IPS-18a (cell line): ENCODE data around the gene SPG7.

Experiments
- H3K27ac ChIP-seq: one replicate; pipeline ENCODE4 v1.5.1; 2013; ENCODE audit warnings: low read length
- H3K27me3 ChIP-seq: one replicate; pipeline ENCODE4 v1.6.1; 2013; ENCODE audit warnings: mild to moderate bottlenecking, low read length; ENCODE audit not compliant: control insufficient read depth, insufficient read depth
- H3K36me3 ChIP-seq: one replicate; pipeline ENCODE4 v1.6.1; 2013; ENCODE audit warnings: low read depth, low read length; ENCODE audit not compliant: control insufficient read depth
- H3K4me1 ChIP-seq: one replicate; pipeline ENCODE4 v1.6.1; 2013; ENCODE audit warnings: low read depth, low read length; ENCODE audit not compliant: control insufficient read depth
- H3K4me3 ChIP-seq: one replicate; pipeline ENCODE4 v1.5.1; 2013; ENCODE audit warnings: low read length
- H3K9ac ChIP-seq: one replicate; pipeline ENCODE4 v1.6.1; 2013; ENCODE audit warnings: mild to moderate bottlenecking, low read length, moderate library complexity
- H3K9me3 ChIP-seq: one replicate; pipeline ENCODE4 v1.6.1; 2013; ENCODE audit warnings: low read depth, low read length; ENCODE audit not compliant: control insufficient read depth

Gene SPG7

GRCh38 chr16:89475144-89475543 is 33.1 kb upstream of the SPG7 start:
- Histone ChIP-seq H3K36me3 (no peaks in the 10 kb centered on the region), H3K9me3 (no peaks in the 10 kb centered on the region), H3K27ac (peak overlapping the region; percentile 28), H3K4me3 (no peak overlapping the region), H3K9ac (peak overlapping the region; percentile 29), H3K27me3 (no peaks in the 10 kb centered on the region), H3K4me1 (peaks cover 10% of the 10 kb centered on the region)

- Histone ChIP-seq H3K9me3 (no peaks in the 10 kb centered on the region), H3K27me3 (no peaks in the 10 kb centered on the region), H3K36me3 (no peaks in the 10 kb centered on the region), H3K4me3 (no peak overlapping the region), H3K4me1 (peaks cover 10% of the 10 kb centered on the region), H3K27ac (no peak overlapping the region), H3K9ac (no peak overlapping the region)
These were observed 31.8 kb upstream of the SPG7 start for GRCh38 chr16:89476379-89476778.

GRCh38 chr16:89476811-89477261 is 31.4 kb upstream of the SPG7 start:
- no peaks in the 10 kb centered on the region for H3K27me3 ChIP-seq
- H3K9me3 ChIP-seq: no peaks in the 10 kb centered on the region
- no peak overlapping the region for H3K27ac ChIP-seq
- no peak overlapping the region for H3K9ac ChIP-seq
- H3K4me3 ChIP-seq: no peak overlapping the region
- no peaks in the 10 kb centered on the region for H3K36me3 ChIP-seq
- H3K4me1 ChIP-seq: peaks cover 10% of the 10 kb centered on the region

GRCh38 chr16:89478576-89479221 is 29.5 kb upstream of the SPG7 start:
- Histone ChIP-seq H3K27me3 (no peaks in the 10 kb centered on the region), H3K27ac (no peak overlapping the region), H3K9me3 (no peaks in the 10 kb centered on the region), H3K9ac (no peak overlapping the region), H3K4me1 (peaks cover 12% of the 10 kb centered on the region), H3K4me3 (no peak overlapping the region), H3K36me3 (no peaks in the 10 kb centered on the region)

- Histone ChIP-seq H3K4me3 (no peak overlapping the region), H3K9ac (no peak overlapping the region), H3K9me3 (no peaks in the 10 kb centered on the region), H3K36me3 (no peaks in the 10 kb centered on the region), H3K27me3 (no peaks in the 10 kb centered on the region), H3K27ac (no peak overlapping the region), H3K4me1 (peaks cover 22% of the 10 kb centered on the region)
These were observed 26.7 kb upstream of the SPG7 start for GRCh38 chr16:89481356-89481955.

GRCh38 chr16:89482150-89482816 is 25.9 kb upstream of the SPG7 start:
- peaks cover 22% of the 10 kb centered on the region for H3K4me1 ChIP-seq
- no peaks in the 10 kb centered on the region for H3K36me3 ChIP-seq
- no peaks in the 10 kb centered on the region for H3K27me3 ChIP-seq
- no peaks in the 10 kb centered on the region for H3K9me3 ChIP-seq
- H3K4me3 ChIP-seq: no peak overlapping the region
- H3K27ac ChIP-seq: no peak overlapping the region
- H3K9ac ChIP-seq: no peak overlapping the region

DNA sequence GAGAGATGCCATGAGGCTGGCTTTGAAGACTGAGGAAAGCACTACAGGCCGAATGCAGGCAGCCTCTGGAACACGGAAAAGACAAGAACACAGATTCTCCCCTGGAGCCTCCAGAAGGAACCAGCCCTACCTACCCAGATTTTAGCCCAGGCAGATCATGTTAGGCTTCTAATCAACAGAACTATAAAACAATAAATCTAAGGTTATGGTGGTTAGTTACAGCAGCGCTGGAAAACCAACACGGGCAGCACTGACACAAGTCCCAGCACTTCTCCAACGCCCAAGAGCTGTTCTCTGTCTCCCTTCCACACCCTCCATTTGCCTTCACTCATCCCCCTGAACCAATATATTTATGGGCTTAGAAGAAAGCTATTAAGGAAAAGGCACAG is 25.4 kb upstream of the SPG7 start:
- peaks cover 24% of the 10 kb centered on the region for H3K4me1 ChIP-seq
- no peaks in the 10 kb centered on the region for H3K36me3 ChIP-seq
- H3K9ac ChIP-seq: no peak overlapping the region
- no peaks in the 10 kb centered on the region for H3K27me3 ChIP-seq
- no peaks in the 10 kb centered on the region for H3K9me3 ChIP-seq
- H3K4me3 ChIP-seq: no peak overlapping the region
- no peak overlapping the region for H3K27ac ChIP-seq

- Histone ChIP-seq H3K36me3 (no peaks in the 10 kb centered on the region), H3K9ac (no peak overlapping the region), H3K27ac (no peak overlapping the region), H3K27me3 (no peaks in the 10 kb centered on the region), H3K4me1 (peaks cover 27% of the 10 kb centered on the region), H3K9me3 (no peaks in the 10 kb centered on the region), H3K4me3 (no peak overlapping the region)
These were observed 24.1 kb upstream of the SPG7 start for GRCh38 chr16:89484041-89484501.

DNA sequence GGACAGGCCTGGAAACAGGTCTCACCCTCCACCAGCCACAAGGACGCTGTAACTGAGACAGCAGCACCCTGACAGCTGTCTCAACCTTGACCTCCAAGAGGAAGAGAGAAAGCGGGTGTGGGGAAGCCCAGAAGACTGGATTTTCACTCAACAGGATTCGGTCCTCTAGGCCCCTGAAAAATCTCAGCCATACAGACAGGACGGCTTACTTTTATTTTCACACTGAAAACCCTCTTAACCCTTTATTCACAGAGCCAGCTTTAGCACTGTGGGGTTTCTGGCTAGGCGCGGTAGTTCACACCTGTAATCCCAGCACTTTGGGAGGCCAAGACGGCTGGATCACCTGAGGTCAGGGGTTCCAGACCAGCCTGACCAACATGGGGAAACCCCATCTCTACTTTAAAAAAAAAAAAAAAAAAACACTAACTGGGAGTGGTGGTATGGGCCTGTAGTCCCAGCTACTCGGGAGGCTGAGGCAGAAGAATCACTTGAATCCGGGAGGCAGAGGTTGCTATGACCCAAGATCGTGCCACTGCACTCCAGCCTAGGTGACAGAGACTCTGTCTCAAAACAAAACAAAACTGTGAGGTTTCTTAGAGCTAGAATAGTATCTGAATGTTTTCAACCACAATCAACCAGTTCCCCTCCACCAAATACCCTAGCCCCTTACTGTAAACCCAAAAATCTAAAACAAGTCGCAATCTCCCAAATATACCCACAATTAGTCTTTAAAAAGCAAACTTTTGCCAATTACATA is 23.1 kb upstream of the SPG7 start:
- Histone ChIP-seq H3K4me1 (peaks cover 27% of the 10 kb centered on the region), H3K4me3 (no peak overlapping the region), H3K27me3 (no peaks in the 10 kb centered on the region), H3K27ac (no peak overlapping the region), H3K9ac (no peak overlapping the region), H3K9me3 (no peaks in the 10 kb centered on the region), H3K36me3 (no peaks in the 10 kb centered on the region)

DNA sequence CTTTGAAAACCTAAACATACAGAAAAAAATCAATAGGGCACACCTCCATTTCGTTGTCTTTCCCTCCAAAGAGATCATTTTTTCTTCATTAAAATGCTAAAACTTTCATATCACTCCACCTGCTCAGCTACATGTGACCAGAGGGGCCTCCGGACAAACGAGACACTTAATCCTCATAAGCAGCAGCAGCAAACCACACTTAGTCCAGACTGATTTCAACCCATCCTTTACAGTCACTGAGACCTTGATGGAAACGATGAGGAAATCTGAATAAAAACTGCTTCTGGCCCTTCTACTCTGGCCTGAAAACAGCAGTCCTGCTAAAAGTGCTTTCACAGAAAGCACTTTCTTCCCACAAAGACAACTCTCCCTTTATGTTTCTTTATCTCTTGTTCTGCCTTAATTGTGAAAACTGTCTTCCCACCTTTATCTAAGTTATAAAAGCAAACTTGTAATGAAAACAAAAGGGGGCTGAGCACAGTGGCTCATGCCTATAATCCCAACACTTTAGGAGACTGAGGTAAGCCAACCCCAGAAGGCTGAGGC is 22.4 kb upstream of the SPG7 start:
- H3K27me3 ChIP-seq: no peaks in the 10 kb centered on the region
- no peak overlapping the region for H3K9ac ChIP-seq
- no peaks in the 10 kb centered on the region for H3K9me3 ChIP-seq
- no peaks in the 10 kb centered on the region for H3K36me3 ChIP-seq
- H3K4me3 ChIP-seq: no peak overlapping the region
- H3K4me1 ChIP-seq: peaks cover 27% of the 10 kb centered on the region
- H3K27ac ChIP-seq: no peak overlapping the region
